GM19240 (cell line): Measurements from ENCODE around the gene RBM22.
A peak's percentile ranks its signal among the peaks of the same experiment; 100 is the strongest.

Source experiments
- DNase-seq: peaks from one replicate; pipeline ENCODE4 v3.0.0; 2011; ENCODE audit warnings: low spot score; ENCODE audit not compliant: insufficient read length

RBM22 gene

DNA sequence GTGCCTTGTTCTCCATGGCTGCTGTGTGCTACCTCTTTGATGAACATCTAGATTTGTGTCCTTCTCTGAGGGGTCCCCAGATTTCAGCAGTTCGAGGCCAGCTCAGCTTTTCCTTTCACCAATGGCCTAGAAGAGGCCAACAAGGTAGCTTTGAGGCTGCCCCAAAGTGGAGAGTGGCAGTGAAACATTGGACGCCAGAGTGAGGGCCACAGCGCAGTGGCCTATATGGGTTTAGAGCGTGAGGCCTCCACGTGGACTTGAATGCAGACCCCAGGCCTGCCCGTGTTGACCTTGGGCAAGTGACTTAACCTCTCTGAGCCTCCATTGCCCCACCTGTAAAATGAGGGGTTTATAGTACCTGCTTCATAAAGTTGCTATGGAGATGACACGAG is 28.0 kb downstream of the RBM22 start:
- no peak for DNase-seq

DNA sequence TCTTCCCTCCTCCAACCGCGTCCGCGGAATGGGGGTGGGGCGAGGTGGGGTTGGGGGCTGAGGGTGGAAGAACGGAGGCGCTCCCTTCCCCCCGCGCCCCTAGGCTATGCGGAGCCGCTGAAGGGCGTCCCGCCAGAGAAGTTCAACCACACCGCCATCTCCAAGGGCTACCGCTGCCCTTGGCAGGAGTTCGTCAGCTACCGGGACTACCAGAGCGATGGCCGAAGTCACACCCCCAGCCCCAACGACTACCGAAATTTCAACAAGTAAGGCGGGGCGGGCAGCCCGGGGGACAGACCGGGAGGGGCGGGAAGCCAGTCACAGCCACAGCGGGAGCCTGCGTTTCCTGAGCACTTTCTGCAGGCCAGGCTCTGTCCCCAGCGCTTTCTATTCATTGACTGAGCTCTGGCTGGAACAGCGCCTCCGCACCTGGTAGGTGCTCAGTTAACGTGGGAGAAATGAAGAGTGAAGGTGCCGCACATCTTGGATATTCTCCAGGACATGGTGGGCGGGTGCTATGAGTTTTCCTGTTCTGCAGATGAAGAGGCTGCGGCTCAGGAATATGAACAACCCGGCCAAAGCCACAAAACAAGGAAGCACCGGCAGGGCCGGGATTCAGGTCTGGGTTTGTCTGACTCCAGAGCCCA is 28.5 kb downstream of the RBM22 start:
- no peak for DNase-seq

DNA sequence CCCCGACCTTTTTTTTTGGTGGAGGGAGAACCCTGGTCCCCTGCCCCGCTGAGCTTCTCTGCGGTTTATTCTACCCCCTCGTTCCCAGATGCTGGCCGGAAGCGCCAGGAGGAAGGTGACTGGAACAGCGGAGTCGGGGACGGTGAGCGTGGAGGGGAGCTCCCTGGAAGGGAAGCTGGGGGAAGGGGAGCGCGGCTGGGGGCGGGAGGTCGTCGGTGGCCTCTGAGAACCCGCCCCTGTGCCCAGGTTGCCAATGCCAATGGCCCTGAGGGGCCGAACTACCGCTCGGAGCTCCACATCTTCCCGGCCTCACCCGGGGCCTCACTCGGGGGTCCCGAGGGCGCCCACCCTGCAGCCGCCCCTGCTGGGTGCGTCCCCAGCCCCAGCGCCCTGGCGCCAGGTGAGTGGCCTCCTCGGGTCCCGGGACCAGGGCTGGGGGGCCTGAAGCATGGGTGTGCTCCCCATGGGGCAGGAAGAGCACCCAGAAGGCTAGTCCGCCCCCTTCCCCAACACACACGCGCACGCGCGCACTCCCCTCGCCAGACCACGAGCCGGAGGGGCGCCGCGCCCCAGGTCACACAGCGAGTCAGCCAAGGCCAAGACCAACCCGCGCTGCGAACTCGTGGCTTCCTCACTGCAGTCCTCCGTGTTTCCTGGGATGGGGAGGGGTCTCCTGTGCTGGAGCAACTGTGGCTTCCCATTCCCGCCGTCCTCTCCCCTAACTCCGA is 29.2 kb downstream of the RBM22 start:
- no peak for DNase-seq

DNA sequence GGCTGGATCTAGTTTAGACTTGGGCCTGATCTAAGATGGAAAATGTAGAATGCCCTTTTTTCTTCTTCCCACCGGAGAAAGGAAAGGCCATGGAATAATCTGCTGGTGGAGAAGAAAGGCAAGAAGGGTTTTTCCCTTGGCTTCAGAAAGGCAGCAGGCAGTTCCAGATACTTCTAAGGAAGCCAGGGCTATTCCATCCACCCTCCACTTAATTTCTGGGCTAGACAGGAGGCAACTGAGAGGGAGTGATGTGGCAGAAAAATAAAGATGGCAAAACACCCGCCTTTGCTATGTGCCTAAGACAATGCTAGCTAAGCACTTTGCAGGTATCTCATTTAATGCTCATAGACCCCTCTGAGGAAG is 29.9 kb downstream of the RBM22 start:
- DNase-seq: no peak

DNA sequence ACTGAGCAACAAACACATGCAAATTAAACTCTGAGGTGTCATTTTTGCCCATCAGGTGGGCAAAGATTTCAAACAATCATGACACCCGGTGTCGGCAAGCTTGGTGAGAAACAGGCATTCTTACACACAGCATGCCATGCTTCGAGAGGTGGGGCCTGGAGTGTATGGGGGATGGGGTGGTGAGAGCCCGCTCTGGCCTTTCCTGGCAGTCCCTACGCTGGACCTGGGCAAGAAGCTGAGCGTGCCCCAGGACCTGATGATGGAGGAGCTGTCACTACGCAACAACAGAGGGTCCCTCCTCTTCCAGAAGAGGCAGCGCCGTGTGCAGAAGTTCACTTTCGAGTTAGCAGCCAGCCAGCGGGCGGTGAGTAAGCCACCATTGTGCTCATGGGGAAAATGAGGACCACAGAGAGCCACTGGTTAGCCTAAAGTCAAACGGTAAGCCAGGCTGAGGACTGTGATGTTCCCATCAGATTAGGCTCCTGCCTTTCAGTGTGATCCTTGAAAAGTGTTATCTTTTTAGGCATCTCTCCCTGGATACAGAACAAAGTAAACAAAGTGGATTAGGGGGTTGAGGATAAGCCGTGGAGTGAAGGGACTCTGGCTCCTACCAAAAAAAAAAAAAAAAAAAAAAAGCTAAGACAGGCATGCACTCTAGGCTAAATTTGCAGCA is 30.5 kb downstream of the RBM22 start:
- no peak for DNase-seq

DNA sequence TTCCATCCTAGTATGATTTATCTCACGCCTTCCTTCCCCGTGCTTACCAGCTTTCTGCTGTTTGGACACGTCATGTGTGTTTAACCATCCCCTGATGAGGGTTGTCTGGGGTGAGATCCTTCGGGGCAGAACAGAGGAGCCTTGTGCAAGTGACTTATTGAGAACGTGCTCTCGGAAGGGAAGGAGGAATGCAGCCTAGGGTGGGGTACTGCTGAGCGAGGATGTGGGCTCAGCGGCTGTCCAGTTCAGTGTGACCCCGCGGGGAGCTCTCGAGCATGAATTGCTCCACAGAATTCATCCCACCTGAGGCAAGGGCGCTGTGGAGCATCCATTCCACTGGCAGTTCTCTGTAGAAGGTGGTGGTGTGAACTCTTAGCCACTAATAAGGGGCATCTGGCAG is 35.8 kb downstream of the RBM22 start:
- no peak for DNase-seq

DNA sequence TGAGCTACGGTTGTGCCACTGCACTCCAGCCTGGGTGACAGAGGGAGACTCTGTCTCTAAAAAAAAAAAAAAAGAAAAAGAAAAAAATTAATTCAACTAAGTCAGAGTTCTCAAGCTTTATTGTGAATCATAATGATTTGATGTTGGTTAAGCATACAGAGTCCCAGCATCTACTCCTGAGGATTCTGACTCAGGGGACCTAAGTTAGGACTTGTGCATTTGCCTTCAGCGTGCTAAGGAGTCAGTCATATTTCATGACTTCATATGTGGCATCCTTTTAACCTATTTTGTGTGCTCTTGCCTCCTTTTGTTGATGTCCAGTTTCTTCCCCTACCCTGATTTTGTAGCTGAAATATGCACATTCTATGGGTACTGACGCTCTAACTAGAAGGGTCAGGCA is 36.9 kb downstream of the RBM22 start:
- no peak for DNase-seq

DNA sequence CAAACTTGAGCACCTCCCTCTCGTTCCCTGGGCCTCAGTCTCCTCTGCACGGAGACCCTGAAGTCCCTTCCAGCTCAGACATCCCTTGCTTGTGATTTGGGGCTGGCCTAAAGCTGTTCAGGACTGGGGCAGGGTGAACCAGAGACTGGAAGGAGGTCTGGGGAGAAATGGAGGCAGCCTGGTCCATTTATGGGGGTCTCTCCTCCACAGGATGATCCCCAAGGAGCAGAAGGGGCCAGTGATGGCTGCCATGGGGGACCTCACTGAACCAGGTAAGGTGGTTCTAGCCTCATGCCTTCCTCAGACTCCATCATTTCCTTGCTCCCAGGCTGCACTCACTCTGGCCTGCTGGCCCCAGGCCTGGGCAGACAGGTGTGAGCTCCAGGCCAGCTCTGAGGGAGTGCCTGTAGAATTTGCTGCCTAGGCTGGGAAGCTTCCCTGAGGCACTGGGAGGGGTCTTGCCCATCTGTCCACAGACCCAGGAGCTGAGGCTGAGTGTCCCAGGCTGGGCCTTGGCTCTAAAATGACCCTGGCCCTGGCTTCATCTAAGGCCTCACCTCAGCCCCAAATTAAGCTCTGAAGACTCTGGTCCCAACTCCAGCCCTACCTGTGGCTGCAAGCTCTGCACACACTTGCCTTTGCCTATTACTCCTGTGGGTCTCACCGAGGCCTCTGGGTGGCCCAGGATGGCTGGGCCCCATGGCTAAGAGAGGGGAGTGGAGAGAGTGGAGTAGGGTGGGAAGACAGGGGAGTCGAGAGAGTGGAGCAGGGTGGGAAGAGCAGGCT is 37.9 kb downstream of the RBM22 start:
- no peak for DNase-seq

DNA sequence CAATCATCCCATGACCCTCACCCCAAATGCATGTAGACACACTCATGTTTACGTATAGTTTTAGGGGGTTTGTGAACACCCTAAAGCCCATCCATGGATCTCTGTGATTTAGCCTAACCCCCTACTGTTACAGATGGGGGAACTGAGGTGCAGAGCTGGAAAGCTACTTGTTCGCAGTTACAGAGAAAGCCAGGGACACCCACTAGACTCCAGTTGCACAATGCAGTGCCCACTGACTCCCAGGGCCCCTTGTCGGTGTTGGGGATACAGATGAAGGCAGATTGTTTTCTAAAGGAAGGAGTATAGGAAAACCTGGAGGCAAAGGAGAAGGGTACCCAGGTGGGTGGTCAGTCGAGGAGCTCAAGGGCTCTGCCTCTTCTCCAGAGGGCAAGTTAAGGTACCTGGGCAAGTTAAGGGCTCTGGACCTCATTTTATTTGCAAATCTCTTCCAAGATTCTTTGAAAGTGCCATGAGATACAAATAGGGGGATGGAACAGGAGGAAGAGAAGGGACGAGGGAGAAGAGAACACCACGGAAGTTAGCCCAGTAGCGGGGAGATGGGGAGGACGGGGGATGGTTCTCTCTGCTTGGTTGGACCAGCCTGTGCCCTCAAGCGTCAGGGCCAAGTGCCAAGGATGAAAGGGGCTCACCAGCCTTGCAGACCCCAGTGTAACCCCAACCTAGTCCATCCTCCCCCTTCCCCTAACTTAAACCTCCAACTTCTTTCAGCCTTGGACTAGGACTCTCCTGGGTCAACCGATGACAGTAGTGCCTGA is 38.9 kb downstream of the RBM22 start:
- DNase-seq: no peak

DNA sequence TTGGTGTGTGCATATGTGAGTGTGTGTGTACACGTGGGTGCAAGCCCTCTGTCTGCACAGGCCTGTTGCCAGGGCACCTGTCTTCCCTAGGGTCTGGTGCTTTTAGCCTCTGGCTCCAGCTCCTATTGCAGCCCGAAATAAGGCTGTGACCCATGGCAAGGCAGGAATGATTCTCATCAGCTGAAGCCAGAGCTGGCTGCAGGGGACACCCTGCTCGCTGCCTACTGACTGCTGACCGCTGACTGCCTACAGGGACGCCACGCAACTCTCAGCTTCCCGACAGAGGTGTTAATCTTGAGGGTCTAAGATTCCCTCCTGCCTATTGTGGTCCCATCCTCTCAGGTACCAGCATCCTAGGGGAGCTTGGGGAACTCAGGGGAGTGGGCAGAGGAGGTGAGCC is 39.8 kb downstream of the RBM22 start, which contains the start of gene MYOZ3:
MYOZ3 (plus strand) TSS at position 166 of the 400 bp plus-strand sequence. CDS start 1,691 bp downstream, outside the sequence.
- no peak for DNase-seq

DNA sequence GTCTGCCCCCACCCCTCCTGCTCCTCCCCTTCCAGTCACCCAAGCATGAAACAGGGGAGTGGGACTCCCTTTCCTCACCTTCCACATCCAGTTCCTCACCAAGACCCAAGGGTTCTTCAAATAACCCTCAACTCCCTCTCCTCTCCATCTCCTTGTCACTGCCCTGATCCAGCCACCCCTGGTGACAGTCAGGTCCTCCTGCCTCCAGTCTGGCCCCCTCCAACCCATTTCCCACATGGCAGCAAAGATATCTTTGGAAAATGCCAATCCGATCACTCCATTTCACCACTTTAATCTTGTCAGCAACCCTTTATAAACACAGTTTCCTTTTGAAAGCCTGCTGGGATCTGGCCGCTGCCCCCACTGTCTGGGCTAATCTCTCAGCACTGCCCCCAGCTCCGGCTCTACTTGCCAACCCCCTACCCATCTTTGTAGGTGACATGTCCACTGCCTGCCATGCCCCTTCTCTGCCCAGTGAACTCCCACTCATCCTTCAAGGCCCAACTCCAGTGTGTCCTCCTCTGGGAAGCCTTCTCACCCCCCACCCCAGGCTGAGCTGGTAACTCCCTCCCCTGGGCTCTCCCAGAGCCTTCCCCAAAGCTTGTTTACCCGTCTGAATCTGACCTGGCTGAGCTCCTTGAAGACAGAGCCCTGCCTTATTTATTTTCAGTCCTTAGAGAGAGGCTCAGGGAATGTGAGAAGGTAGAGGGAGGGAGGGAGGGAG is 40.6 kb downstream of the RBM22 start:
- no peak for DNase-seq

DNA sequence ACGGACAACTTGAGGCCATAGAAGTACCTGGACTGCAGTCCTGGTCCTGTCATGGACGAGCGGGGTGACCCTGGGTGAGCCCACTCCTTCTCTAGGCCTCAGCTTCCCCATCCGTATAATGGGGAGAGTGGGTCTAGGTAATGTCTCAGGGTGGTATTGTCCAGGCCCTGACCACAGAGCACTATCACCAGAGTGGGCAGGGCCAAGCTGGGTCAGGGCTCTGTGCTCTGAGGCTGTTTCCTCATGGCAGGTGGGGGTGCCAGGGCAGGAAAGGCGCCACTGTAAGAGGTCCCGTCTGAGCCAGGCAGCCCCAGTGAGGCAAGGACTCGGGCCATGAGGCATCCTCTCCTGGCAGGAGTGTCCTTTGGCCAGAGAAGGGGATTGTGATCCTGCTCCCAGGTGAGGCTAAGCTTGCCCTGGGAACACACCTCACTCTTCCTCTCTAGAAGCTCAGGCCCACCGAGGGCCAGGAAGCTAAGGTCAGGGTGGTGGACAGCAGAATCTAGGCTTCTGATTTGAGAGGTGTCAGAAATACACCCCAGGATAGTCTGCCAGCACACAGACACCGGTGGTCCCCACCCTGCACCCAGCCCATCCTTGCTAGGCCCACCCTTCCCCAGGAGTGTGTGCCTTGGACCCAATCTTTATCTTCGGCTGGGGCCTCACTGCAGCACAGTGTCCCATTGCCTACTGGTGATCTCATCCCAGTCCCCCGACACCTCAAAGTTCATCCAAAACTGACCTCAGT is 41.3 kb downstream of the RBM22 start:
- no peak for DNase-seq

DNA sequence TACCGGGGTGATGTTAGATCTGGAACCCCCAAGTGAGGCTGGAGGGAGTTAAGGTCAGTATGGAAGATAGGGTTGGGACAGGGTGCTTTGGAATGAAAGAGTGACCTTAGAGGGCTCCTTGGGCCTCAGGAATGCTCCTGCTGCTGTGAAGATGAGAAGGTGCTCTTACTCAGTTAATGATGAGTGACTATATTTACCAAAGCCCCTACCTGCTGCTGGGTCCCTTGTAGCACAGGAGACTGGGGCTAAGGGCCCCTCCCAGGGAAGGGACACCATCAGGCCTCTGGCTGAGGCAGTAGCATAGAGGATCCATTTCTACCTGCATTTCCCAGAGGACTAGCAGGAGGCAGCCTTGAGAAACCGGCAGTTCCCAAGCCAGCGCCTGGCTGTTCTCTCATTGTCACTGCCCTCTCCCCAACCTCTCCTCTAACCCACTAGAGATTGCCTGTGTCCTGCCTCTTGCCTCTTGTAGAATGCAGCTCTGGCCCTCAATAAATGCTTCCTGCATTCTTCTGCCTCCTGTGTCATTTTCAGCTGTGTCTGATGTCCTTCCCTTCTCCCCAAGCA is 42.1 kb downstream of the RBM22 start:
- no peak for DNase-seq

DNA sequence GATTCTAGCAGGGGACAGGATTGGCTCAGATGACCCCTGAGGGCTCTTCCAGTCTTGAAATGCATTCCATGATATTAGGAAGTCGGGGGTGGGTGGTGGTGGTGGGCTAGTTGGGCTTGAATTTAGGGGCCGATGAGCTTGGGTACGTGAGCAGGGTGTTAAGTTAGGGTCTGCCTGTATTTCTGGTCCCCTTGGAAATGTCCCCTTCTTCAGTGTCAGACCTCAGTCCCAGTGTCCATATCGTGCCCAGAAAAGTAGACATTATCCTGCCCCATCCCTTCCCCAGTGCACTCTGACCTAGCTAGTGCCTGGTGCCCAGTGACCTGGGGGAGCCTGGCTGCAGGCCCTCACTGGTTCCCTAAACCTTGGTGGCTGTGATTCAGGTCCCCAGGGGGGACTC is 42.7 kb downstream of the RBM22 start:
- DNase-seq: no peak

DNA sequence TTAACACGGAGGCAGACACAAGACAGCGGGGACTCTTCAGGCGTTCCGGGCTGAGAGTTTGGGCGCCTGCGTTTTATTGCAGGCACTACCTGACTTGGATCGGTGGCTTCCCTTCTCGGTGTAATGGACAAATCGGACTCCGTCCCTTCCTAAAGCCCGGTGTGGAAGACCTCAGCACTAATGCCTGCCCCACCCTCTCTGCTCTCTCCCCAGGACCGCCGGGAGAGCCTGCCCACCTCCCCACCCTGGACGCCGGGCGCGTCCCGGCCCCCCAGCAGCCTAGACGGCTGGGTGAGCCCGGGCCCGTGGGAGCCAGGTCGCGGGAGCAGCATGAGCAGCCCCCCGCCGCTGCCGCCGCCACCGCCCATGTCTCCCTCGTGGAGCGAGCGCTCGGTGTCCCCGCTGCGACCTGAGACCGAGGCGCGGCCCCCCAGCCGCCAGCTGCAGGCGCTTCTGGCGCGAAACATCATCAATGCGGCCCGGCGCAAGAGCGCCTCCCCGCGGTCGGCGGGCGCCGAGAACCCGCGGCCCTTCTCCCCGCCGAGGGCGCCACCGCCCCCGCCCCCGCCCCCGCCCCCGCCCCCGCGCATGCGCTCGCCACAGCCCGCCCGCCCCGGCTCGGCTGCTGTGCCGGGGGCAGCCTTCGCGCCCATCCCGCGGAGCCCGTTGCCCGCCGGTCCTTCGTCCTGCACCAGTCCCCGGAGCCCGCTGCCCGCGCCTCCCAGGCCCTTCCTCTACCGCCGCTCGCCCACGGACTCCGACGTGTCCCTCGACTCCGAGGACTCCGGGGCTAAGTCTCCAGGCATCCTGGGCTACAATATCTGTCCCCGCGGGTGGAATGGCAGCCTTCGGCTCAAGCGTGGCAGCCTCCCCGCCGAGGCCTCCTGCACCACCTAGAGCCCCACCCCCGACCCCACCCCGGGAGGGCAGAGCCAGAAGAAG is 44.4 kb downstream of the RBM22 start:
- peak; percentile 90 for DNase-seq

DNA sequence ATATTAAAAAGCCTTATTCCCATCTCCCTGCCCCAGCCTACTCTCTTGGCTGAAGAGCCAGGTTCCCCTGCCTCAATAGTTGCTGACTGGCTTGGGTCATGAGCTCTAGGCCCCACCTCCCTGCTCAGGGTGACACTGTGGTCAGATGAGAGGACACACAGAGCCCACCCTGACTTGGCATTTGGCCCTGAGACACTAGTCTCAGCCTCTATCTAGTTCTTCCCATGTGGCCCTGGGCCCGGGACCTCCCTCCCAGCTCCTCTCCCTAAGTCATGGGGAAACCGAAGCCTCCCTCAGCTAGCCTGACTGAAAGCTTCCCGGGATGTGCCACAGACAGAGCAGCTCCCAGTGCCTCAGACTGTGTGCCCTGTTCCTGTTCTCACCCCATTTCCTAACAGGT is 45.6 kb downstream of the RBM22 start:
- DNase-seq: no peak

DNA sequence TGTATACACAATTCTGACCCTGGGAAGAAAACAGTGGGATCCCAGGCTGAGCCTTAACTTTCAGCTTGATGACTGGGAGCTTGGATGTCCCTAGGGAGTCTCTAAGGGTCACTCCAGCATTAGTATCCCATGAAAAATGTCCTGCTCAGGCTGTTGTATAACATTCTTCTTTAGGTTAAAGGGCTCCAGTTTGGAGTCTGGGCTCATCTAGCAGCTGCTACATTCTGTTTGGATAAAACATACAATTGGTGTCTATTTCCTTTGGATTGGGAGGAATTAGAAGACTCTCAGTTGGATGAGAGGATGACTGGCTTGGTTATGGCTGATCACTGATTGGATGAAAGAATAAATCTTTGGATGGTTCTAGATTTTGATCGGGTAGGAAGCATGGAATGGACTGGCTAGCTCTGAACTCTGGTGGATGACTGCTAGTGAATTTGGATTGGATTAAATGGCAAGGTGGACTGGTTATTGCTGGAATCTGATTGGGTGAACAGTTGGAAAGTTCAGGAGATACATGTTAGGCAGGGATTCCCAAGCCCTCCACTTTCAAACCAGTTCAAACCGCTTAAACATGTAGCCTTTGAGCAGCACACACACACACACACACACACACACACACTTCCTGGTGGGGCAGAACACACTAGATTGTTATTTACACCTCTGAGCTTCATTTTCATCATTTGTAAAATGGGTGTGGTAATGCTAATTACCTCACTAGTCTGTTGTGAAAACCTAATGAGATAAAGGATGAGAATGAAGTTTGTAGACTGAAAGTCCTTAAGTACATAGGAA is 46.9 kb downstream of the RBM22 start:
- no peak for DNase-seq
